Measurements from ENCODE around the gene UBE2F. TPM values are rescaled to one million over a fixed set of nuclear protein-coding genes. Genes with fewer than 3 reads are reported as not detected.
"Not testable (repeated sequence)": the region's sequence is repeated elsewhere in the genome, so short reads cannot be mapped to it uniquely, and the experiment has no call there.

Gene UBE2F
- total and polyA plus RNA-seq, 2 of the 13 experiments (the other 11 are each of a cell fraction or from before 2014, with no cell fraction given) = 35.4 to 73.1 TPM

DNA sequence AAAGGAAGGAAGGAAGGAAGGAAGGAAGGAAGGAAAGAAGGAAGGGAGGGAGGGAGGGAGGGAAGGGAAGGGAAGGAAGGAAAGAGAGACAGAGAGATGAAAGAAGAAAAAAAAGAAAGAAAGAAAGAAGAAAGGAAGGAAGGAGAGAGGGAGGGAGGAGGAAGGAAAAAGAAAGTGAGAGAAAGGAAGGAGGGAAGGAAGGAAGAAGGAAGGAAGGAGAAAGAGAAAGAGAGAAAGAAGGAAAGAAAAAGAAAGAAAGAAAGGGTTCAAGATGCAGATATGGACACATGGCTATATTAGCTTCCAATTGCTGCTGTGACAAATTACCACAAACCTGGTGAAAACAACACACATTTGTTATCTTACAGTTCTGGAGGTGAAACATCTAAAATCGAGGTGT is 20.4 kb upstream of the UBE2F start:
- POLR2A ChIA-PET = no interaction called here
- TF ChIP-seq ZNF570 (CRISPR knock-in tag; IDR thresholded peaks at IDR 0.05; ENCODE audit: borderline replicate concordance) = no peak
- TF ChIP-seq, protein P1, sequence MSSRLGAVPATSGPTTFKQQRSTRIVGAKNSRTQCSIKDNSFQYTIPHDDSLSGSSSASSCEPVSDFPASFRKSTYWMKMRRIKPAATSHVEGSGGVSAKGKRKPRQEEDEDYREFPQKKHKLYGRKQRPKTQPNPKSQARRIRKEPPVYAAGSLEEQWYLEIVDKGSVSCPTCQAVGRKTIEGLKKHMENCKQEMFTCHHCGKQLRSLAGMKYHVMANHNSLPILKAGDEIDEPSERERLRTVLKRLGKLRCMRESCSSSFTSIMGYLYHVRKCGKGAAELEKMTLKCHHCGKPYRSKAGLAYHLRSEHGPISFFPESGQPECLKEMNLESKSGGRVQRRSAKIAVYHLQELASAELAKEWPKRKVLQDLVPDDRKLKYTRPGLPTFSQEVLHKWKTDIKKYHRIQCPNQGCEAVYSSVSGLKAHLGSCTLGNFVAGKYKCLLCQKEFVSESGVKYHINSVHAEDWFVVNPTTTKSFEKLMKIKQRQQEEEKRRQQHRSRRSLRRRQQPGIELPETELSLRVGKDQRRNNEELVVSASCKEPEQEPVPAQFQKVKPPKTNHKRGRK (CRISPR knock-in tag; IDR thresholded peaks at IDR 0.05) = peak; percentile 84; the same call in 1 of the 2 replicates

DNA sequence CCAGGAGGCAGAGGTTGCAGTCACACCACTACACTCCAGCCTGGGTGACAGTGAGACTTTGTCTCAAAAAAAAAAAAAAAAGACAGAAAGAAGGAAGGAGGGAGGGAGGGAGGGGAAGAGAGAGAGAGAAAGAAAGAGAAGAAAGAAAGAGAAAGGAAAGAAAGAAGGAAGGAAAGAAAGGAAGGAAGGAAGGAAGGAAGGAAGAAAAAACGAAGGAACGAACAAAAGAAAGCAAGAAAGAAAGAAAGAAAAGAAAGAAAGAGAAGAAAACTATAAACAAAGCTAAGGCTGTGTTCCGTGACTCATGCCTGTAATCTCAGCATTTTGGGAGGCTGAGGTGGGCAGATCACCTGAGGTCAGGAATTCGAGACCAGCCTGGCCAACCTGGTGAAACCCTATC is 15.5 kb upstream of the UBE2F start:
- H3K9ac ChIP-seq (ENCODE audit: insufficient read depth, low read depth, low read length); intact Hi-C loops (cut with micrococcal nuclease; ENCODE audit: unreplicated experiment); H3K36me3 ChIP-seq (replicated peaks in 1 of 2; ENCODE audit: control insufficient read depth in 1 of 2, insufficient read depth in 2 of 2, low read length in 2 of 2); POLR2A ChIA-PET; in situ Hi-C loops (cut with HindIII; ENCODE audit: extremely low pct_ligation_motif_present, low pct_unique_long_range_greater_than_20kb); BruUV-seq (replicated peaks); H3K4me2 ChIP-seq (ENCODE audit: low read depth, low read length); ATAC-seq; H4K20me1 ChIP-seq (ENCODE audit: insufficient read depth, low read length); H3K4me3 ChIP-seq (replicated peaks in 1 of 3; ENCODE audit: insufficient read depth in 1 of 3, low read depth in 2 of 3, low read length in 3 of 3); FAIRE-seq; H2AFZ ChIP-seq (ENCODE audit: low read length); H3K79me2 ChIP-seq (ENCODE audit: insufficient read depth, low read length); DNase-seq (ENCODE audit: low spot score); CTCF ChIA-PET (ENCODE audit: low intra/inter-chr PET ratio, low total read pairs); H3K9me3 ChIP-seq (ENCODE audit: low read length); H3K4me1 ChIP-seq (ENCODE audit: insufficient read depth, low read length); H3K27ac ChIP-seq (ENCODE audit: extremely low read length, insufficient read depth, low read length): not testable (repeated sequence)
- WGBS (ENCODE audit: low lambda C conversion rate) = 32% methylated on average over 4 of the region's 4 CpGs
- H3K27me3 ChIP-seq (ENCODE audit: control insufficient read depth in 1 of 2, insufficient read depth in 2 of 2, low read length in 2 of 2) = peaks cover 6 to 27% of the 10 kb centered on the region in 2 experiments; a peak in 4 of 5 replicates

More for the DNA sequence above, 20.4 kb upstream of the UBE2F start:
- H3K27me3 ChIP-seq (ENCODE audit: control insufficient read depth in 1 of 2, insufficient read depth in 2 of 2, low read length in 2 of 2) = peaks cover 0 to 23% of the 10 kb centered on the region in 2 experiments; a peak in 3 of 5 replicates
- intact Hi-C loops (cut with micrococcal nuclease; ENCODE audit: unreplicated experiment) = no loop called here
- WGBS (ENCODE audit: low lambda C conversion rate) = 0% methylated on average over 1 of the region's 1 CpG
- ATAC-seq (no peak), DNase-seq (ENCODE audit: low spot score) (no peak), FAIRE-seq (no peak)
- H3K9ac ChIP-seq (ENCODE audit: insufficient read depth, low read depth, low read length) = no peak overlapping the region
- H3K9me3 ChIP-seq (ENCODE audit: low read length) = peaks cover 11% of the 10 kb centered on the region; the same call in 1 of the 2 replicates
- H3K4me3 ChIP-seq (replicated peaks in 1 of 3; ENCODE audit: insufficient read depth in 1 of 3, low read depth in 2 of 3, low read length in 3 of 3) = no peak overlapping the region
- H3K79me2 ChIP-seq (ENCODE audit: insufficient read depth, low read length) = no peaks in the 10 kb centered on the region
- no TSS peak for BruUV-seq (replicated peaks)
- no peak overlapping the region for H3K27ac ChIP-seq (ENCODE audit: extremely low read length, insufficient read depth, low read length)
- H3K4me1 ChIP-seq (ENCODE audit: insufficient read depth, low read length) = no peaks in the 10 kb centered on the region
- no peaks in the 10 kb centered on the region for H4K20me1 ChIP-seq (ENCODE audit: insufficient read depth, low read length)
- in situ Hi-C loops (cut with HindIII; ENCODE audit: extremely low pct_ligation_motif_present, low pct_unique_long_range_greater_than_20kb) = no loop called here
- no peaks in the 10 kb centered on the region for H3K36me3 ChIP-seq (replicated peaks in 1 of 2; ENCODE audit: control insufficient read depth in 1 of 2, insufficient read depth in 2 of 2, low read length in 2 of 2)
- CTCF ChIA-PET (ENCODE audit: low intra/inter-chr PET ratio, low total read pairs) = no interaction called here
- H3K4me2 ChIP-seq (ENCODE audit: low read depth, low read length) = no peak overlapping the region
- H2AFZ ChIP-seq (ENCODE audit: low read length) = no peak overlapping the region
